Measurements from ENCODE around the gene EPB41L2.

- TF ChIP-seq, protein P1, sequence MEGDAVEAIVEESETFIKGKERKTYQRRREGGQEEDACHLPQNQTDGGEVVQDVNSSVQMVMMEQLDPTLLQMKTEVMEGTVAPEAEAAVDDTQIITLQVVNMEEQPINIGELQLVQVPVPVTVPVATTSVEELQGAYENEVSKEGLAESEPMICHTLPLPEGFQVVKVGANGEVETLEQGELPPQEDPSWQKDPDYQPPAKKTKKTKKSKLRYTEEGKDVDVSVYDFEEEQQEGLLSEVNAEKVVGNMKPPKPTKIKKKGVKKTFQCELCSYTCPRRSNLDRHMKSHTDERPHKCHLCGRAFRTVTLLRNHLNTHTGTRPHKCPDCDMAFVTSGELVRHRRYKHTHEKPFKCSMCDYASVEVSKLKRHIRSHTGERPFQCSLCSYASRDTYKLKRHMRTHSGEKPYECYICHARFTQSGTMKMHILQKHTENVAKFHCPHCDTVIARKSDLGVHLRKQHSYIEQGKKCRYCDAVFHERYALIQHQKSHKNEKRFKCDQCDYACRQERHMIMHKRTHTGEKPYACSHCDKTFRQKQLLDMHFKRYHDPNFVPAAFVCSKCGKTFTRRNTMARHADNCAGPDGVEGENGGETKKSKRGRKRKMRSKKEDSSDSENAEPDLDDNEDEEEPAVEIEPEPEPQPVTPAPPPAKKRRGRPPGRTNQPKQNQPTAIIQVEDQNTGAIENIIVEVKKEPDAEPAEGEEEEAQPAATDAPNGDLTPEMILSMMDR (IDR thresholded peaks at IDR 0.05): no peak
- no peak for TF ChIP-seq POLR2A (IDR thresholded peaks at IDR 0.05)
These were observed 1.8 kb downstream of the EPB41L2 start for GRCh38 chr6:131061041-131061750.
